D721Med (cell line): ENCODE data around the gene PLSCR5.

Experiments
- DNase-seq: peaks from one replicate; pipeline ENCODE4 v3.0.0; 2011; ENCODE audit warnings: low spot score; ENCODE audit not compliant: insufficient read length
- FAIRE-seq: peaks from 2 replicates; lab custom pipeline; 2011; peaks lifted over from hg19 to GRCh38; lab: Jason Lieb, UNC
- CTCF ChIP-seq: IDR thresholded peaks from 2 replicates; pipeline ENCODE4 v1.5.1; 2012; ENCODE audit warnings: mild to moderate bottlenecking, control low read depth; ENCODE audit not compliant: insufficient read depth; ENCODE audit errors: missing control alignments

PLSCR5 gene

GRCh38 chr3:146638718-146639117 lies 33.6 kb upstream of the PLSCR5 start:
- no peak for FAIRE-seq
- DNase-seq = no peak
- TF ChIP-seq CTCF = peak; percentile 32

- DNase-seq = no peak
- no peak for TF ChIP-seq CTCF
- FAIRE-seq = no peak
Measured at GRCh38 chr3:146637871-146638270, 32.7 kb upstream of the PLSCR5 start.

DNA sequence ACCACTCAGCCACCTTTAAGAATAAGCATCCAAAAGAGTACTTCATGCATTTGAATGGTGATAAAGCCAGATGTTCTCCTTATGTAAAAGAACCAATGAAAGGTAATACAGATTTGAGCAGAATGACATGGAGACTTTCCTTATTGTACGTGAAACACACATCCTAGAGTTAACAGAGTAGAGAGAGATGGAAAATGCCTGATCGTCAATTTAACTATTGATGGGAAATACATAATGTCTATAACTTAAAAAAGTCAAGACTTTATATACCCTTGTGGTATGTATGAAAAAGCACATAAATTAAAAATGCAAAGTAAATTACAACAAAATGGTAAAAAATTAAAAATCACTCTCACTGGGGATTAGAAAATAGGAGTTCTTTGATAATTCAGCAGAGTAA lies 31.7 kb upstream of the PLSCR5 start:
- TF ChIP-seq CTCF = no peak
- DNase-seq (no peak), FAIRE-seq (no peak)

DNA sequence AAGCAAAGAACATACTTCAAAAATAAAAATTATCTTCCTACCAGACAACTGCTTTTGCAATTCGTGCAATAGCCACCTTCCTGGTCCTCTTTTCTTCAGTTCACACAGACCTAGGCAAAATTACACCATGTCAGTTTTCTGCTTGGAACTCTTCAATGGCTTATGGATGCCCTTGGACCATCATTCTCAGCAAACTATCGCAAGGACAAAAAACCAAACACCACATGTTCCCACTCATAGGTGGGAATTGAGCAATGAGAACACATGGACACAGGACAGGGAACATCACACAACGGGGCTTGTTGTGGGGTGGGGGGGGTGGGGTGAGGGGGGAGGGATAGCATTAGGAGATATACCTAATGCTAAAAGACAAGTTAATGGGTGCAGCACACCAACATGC lies 29.2 kb upstream of the PLSCR5 start:
- FAIRE-seq (no peak), DNase-seq (no peak)
- no peak for TF ChIP-seq CTCF

DNA sequence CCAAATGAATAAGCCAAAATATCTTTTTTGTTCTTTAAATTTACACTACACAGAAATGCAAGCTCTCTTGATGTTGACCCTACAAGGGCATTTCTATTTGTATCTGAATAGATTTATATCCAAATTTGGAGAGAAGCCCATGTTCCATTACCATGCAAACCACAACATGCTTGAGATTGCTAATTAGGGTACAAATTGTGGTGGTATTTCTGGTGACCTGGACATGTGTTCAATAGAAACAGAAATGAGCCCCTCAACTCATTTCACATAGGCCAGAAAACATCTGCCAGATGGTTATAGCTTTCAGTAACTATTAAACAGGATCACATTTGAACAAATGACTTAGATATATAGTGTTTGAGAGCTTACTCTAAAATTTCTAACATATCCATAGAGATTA lies 23.5 kb upstream of the PLSCR5 start:
- FAIRE-seq (no peak), DNase-seq (no peak)
- TF ChIP-seq CTCF = no peak

DNA sequence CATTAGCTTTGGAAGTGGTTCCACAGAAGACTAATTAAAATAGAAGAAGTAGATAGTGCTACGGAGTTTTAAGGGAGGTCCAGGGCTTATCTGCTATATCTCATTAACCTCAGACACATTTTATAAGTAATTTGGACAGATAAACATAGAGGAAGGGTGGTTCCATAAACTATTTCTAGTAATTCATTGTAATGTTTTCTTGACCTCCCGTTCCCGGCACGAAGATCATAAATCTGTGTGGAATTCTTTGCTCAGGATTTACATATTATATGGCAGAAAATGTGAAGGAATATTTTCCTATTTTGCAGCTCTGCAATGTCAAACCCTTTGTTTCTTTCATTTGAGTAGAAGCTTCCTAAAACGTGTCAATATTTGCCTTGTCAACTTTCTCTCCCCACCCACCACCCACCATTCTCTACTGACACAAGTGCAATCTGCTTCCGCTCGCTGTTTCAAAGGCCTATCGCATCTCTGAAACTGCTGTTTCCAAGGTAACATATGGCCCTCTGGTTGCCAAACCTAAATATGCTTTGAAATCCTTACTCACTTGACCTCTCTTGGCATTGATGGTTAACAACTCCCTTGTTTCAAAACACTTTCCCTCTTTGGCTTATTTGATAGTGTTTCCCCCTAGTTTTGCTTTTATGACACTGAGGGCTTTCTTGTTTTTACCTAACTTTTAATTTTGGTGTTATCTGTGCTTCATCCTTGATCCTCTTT lies 21.4 kb upstream of the PLSCR5 start:
- no peak for TF ChIP-seq CTCF
- FAIRE-seq (no peak), DNase-seq (no peak)

DNA sequence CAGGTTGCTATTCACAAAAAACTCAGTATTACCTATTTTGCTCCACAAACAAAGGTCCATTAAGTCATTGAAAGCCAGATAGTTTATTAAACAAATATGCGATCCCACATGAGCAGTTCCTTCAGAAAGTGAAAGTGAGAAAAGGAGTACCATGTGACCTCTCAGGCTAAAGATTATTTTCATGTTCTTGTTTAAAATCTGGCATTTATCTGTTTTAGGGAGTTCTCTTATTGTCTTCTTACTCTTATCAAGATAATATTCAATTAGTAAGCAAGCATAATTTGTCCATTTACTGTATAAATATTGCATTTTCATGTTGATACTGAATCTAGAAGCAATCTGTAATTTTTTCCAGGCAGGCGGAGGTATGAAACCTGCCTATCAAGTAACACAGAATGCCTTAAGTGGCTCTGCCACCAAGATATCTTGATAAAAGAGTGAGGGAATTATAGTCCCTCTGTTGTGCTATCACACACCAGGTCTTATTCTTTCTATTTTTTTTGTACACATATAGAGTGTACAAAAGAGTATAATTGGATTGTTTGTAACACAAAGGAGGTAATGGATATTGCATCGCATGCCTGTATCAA lies 20.1 kb upstream of the PLSCR5 start:
- DNase-seq (no peak), FAIRE-seq (no peak)
- TF ChIP-seq CTCF = no peak
